HG03025 (cell line): ENCODE measurements around the gene IL20.

Experiments
- ATAC-seq: cut with Tn5 transposase; IDR thresholded peaks from one replicate; pipeline ENCODE4 v1.9.1; 2021; ENCODE audit warnings: mild to moderate bottlenecking, moderate library complexity; ENCODE audit not compliant: unreplicated experiment, low FRiP score

The IL20 gene

GRCh38 chr1:206864939-206865671, at the start of gene IL20:
Gene IL20 (plus strand): TSS chr1:206865623. CDS start chr1:206865853, 230 bp downstream.
- ATAC-seq = no peak

GRCh38 chr1:206816390-206817287, 48.8 kb upstream of the IL20 start:
- no peak for ATAC-seq

GRCh38 chr1:206821493-206821892, 43.9 kb upstream of the IL20 start:
- no peak for ATAC-seq

GRCh38 chr1:206823727-206824126, 41.7 kb upstream of the IL20 start:
- no peak for ATAC-seq

- no peak for ATAC-seq
Observed at GRCh38 chr1:206824331-206824730, 41.1 kb upstream of the IL20 start.

- no peak for ATAC-seq
Observed at GRCh38 chr1:206826394-206826793, 39.0 kb upstream of the IL20 start.

- no peak for ATAC-seq
Observed at GRCh38 chr1:206828061-206828460, 37.4 kb upstream of the IL20 start.

- ATAC-seq = no peak
Observed at GRCh38 chr1:206828765-206829164, 36.7 kb upstream of the IL20 start.

GRCh38 chr1:206829282-206829681, 36.1 kb upstream of the IL20 start:
- no peak for ATAC-seq

GRCh38 chr1:206829875-206830274, 35.5 kb upstream of the IL20 start:
- no peak for ATAC-seq

- ATAC-seq = no peak
Observed at GRCh38 chr1:206831650-206832049, 33.8 kb upstream of the IL20 start.

GRCh38 chr1:206832352-206832880, 33.0 kb upstream of the IL20 start:
- ATAC-seq = no peak

- no peak for ATAC-seq
Observed at GRCh38 chr1:206833106-206833680, 32.2 kb upstream of the IL20 start.

GRCh38 chr1:206833801-206834200, 31.6 kb upstream of the IL20 start:
- no peak for ATAC-seq

GRCh38 chr1:206834217-206834616, 31.2 kb upstream of the IL20 start:
- ATAC-seq = no peak

GRCh38 chr1:206834711-206835110, 30.7 kb upstream of the IL20 start:
- ATAC-seq = no peak

- ATAC-seq = no peak
Observed at GRCh38 chr1:206835186-206835585, 30.2 kb upstream of the IL20 start.

- ATAC-seq = no peak
Observed at GRCh38 chr1:206836111-206836510, 29.3 kb upstream of the IL20 start.

GRCh38 chr1:206839006-206839560, 26.3 kb upstream of the IL20 start:
- ATAC-seq = no peak

GRCh38 chr1:206839857-206840256, 25.6 kb upstream of the IL20 start:
- no peak for ATAC-seq
